IMR-90 (cell line): ENCODE data around the gene DUS2. TPM values are rescaled to one million over a fixed set of nuclear protein-coding genes. Genes with fewer than 3 reads are reported as not detected.

Source experiments
- ATAC-seq: fragments of 200-7000 bp; cut with Tn5 transposase; 2 replicates; pipeline ENCODE4 v1.9.1; 2020; ENCODE audit warnings: low read depth, mild to moderate bottlenecking, moderate library complexity
- BruUV-seq: library from RNA; stranded (reverse); fragments of 400-500 nt; replicated peaks from 2 replicates; lab custom pipeline; 2021; lab: Mats Ljungman, UMichigan
- CTCF ChIA-PET: fragments of 300-600 bp; formaldehyde crosslinking; extraction: SDS; loops from one replicate; lab custom pipeline; 2021; ENCODE audit warnings: antibody characterized with exemption; lab: Yijun Ruan, JAX
- POLR2A ChIA-PET: fragments of 300-600 bp; sonication (Branson Sonifier 250); formaldehyde crosslinking; loops from one replicate; lab custom pipeline; 2022; ENCODE audit warnings: antibody characterized with exemption; ENCODE audit not compliant: unreplicated experiment; lab: Charles Lee
- DNase-seq: peaks from one replicate; pipeline ENCODE4 v3.0.0; 2013
- H2AFZ ChIP-seq: replicated peaks from 2 replicates; pipeline ENCODE3; 2013; ENCODE audit warnings: low read length, mild to moderate bottlenecking; ENCODE audit not compliant: poor library complexity
- H2AK5ac ChIP-seq: 2 replicates; pipeline ENCODE4 v1.6.1; 2013; ENCODE audit warnings: low read depth, low read length, inconsistent platforms
- H2AK9ac ChIP-seq: replicated peaks from 2 replicates; pipeline ENCODE3; 2013; ENCODE audit warnings: mild to moderate bottlenecking, low read depth, low read length, moderate library complexity; ENCODE audit not compliant: poor library complexity
- H2BK120ac ChIP-seq: 2 replicates; pipeline ENCODE4 v1.6.1; 2013; ENCODE audit warnings: low read depth, low read length, inconsistent platforms
- H2BK15ac ChIP-seq: 3 replicates; pipeline ENCODE4 v1.6.1; 2013; ENCODE audit warnings: low read depth, low read length, inconsistent platforms
- H2BK20ac ChIP-seq: 2 replicates; pipeline ENCODE4 v1.6.1; 2013; ENCODE audit warnings: low read depth, mild to moderate bottlenecking, inconsistent platforms, low read length, moderate library complexity
- H2BK5ac ChIP-seq: 2 replicates; pipeline ENCODE4 v1.6.1; 2013; ENCODE audit warnings: mild to moderate bottlenecking, low read depth, low read length, inconsistent platforms; ENCODE audit not compliant: poor library complexity, severe bottlenecking
- H3K14ac ChIP-seq: replicated peaks from 2 replicates; pipeline ENCODE4 v1.6.1; 2013; ENCODE audit warnings: low read depth, low read length, inconsistent platforms
- H3K18ac ChIP-seq: 2 replicates; pipeline ENCODE4 v1.6.1; 2013; ENCODE audit warnings: low read depth, low read length, control low read depth
- H3K23ac ChIP-seq: 2 replicates; pipeline ENCODE4 v1.6.1; 2013; ENCODE audit warnings: low read depth, low read length, inconsistent platforms
- H3K27ac ChIP-seq: 2 replicates; pipeline ENCODE4 v1.5.1; 2013; ENCODE audit warnings: mild to moderate bottlenecking, control low read depth, low read length; ENCODE audit not compliant: insufficient read depth
- H3K27me3 ChIP-seq: 2 replicates; pipeline ENCODE4 v1.6.1; 2013; ENCODE audit warnings: low read length; ENCODE audit not compliant: control insufficient read depth, insufficient read depth
- H3K36me3 ChIP-seq: 2 replicates; pipeline ENCODE4 v1.6.1; 2013; ENCODE audit warnings: low read length, mixed read lengths; ENCODE audit not compliant: control insufficient read depth, insufficient read depth
- H3K4ac ChIP-seq: 2 replicates; pipeline ENCODE4 v1.6.1; 2013; ENCODE audit warnings: low read depth, low read length, inconsistent platforms
- H3K4me1 ChIP-seq: 2 replicates; pipeline ENCODE4 v1.6.1; 2013; ENCODE audit warnings: low read length, mixed read lengths; ENCODE audit not compliant: control insufficient read depth, insufficient read depth
- H3K4me2 ChIP-seq: 2 replicates; pipeline ENCODE4 v1.6.1; 2013; ENCODE audit warnings: low read depth, mild to moderate bottlenecking, control low read depth, low read length, moderate library complexity
- H3K4me3 ChIP-seq: 2 replicates; pipeline ENCODE4 v1.5.1; 2013; ENCODE audit warnings: low read depth, mild to moderate bottlenecking, control low read depth, low read length, moderate library complexity; ENCODE audit not compliant: insufficient read depth
- H3K56ac ChIP-seq: 2 replicates; pipeline ENCODE4 v1.6.1; 2013; ENCODE audit warnings: low read length, inconsistent platforms; ENCODE audit not compliant: insufficient read depth; ENCODE audit errors: extremely low read depth
- H3K79me1 ChIP-seq, 2 experiments: 2 replicates each; pipeline ENCODE4 v1.6.1; 2013; ENCODE audit warnings: low read length in 2 of 2, inconsistent platforms in 1 of 2, low read depth in 1 of 2
- H3K9ac ChIP-seq: 2 replicates; pipeline ENCODE4 v1.6.1; 2013; ENCODE audit warnings: low read depth, low read length, control low read depth
- H3K9me1 ChIP-seq: 2 replicates; pipeline ENCODE4 v1.6.1; 2013; ENCODE audit warnings: low read length, inconsistent platforms; ENCODE audit not compliant: insufficient read depth
- H3K9me3 ChIP-seq: 2 replicates; pipeline ENCODE4 v1.6.1; 2013; ENCODE audit warnings: low read length; ENCODE audit not compliant: control insufficient read depth, insufficient read depth
- H4K20me1 ChIP-seq: 2 replicates; pipeline ENCODE4 v1.6.1; 2013; ENCODE audit warnings: low read length, inconsistent platforms; ENCODE audit not compliant: insufficient read depth
- H4K5ac ChIP-seq: 2 replicates; pipeline ENCODE4 v1.6.1; 2013; ENCODE audit warnings: mild to moderate bottlenecking, low read depth, low read length, control low read depth
- H4K8ac ChIP-seq, 2 experiments: 2 replicates each; pipeline ENCODE4 v1.6.1; 2013; ENCODE audit warnings: low read depth in 2 of 2, low read length in 2 of 2, control low read depth in 1 of 2, inconsistent platforms in 1 of 2
- H4K91ac ChIP-seq: 2 replicates; pipeline ENCODE4 v1.6.1; 2013; ENCODE audit warnings: low read depth, low read length, inconsistent platforms; ENCODE audit not compliant: insufficient read depth
- CHD1 ChIP-seq: IDR thresholded peaks from 2 replicates; pipeline ENCODE4 v1.6.1; 2012; ENCODE audit warnings: low read depth, low read length, improper control_type of control experiment
- MAZ ChIP-seq: IDR thresholded peaks from 2 replicates; pipeline ENCODE4 v1.6.1; 2012; ENCODE audit warnings: low read depth, mild to moderate bottlenecking, low read length, improper control_type of control experiment, moderate library complexity, borderline replicate concordance
- NFE2L2 ChIP-seq: fragments of 150-350 bp; IDR thresholded peaks from 2 replicates; pipeline ENCODE4 v1.6.1; 2016; ENCODE audit warnings: low read depth, mild to moderate bottlenecking, low read length
- POLR2A ChIP-seq: IDR thresholded peaks from 2 replicates; pipeline ENCODE4 v1.6.1; 2012; ENCODE audit warnings: mild to moderate bottlenecking, low read depth, low read length
- USF2 ChIP-seq: fragments of 150-350 bp; IDR thresholded peaks from 2 replicates; pipeline ENCODE4 v1.6.1; 2017; ENCODE audit warnings: mild to moderate bottlenecking, antibody characterized with exemption, low read length, low read depth
- WGBS, 2 experiments: methylation state at CpG; one replicate each; pipeline versions ENCODE4 v1.1.5 to v1.1.7; 2013; ENCODE audit warnings: missing lambda C conversion rate in 2 of 2; ENCODE audit not compliant: insufficient read length in 1 of 2; ENCODE audit errors: extremely low coverage in 2 of 2; 5-methylcytosine and 5-hydroxymethylcytosine counted together
- dilution Hi-C: fragments of 300-500 bp; cut with HindIII; formaldehyde crosslinking; loops from one replicate; pipeline ENCODE4 v1.14.3; 2018; ENCODE audit warnings: low sequenced_read_pairs; ENCODE audit not compliant: unreplicated experiment
- in situ Hi-C: fragments of 300-500 bp; cut with MboI; formaldehyde crosslinking; loops from 3 replicates; pipeline ENCODE4 v1.14.3; 2019; ENCODE audit warnings: low sequenced_read_pairs, inconsistent platforms, mixed read lengths
- intact Hi-C: fragments of 100-400 bp; cut with micrococcal nuclease; formaldehyde crosslinking; loops from 2 replicates; pipeline ENCODE4 v1.10.0; 2022
- polyA plus RNA-seq, 3 experiments: library from polyadenylated mRNA; depleted of rRNA; stranded (reverse); fragments of >200 nt; gene quantifications; 2 replicates each; pipeline ENCODE4 v1.2.3, GENCODE V29; 2012; ENCODE audit warnings: low replicate concordance in 1 of 3
- total RNA-seq: library from RNA; depleted of rRNA; stranded (reverse); fragments of >200 nt; gene quantifications from 2 replicates; pipeline ENCODE4 v1.2.3, GENCODE V29; 2012

Gene DUS2
- total and polyA plus RNA-seq, 2 of the 4 experiments (the other 2 are of a cell fraction) = 15.8 to 30.5 TPM

GRCh38 chr16:68084504-68085258, 61.6 kb downstream of the DUS2 start:
- peaks cover 6 to 35% of the 10 kb centered on the region in 2 experiments; a peak in 2 of 4 replicates for H3K79me1 ChIP-seq
- dilution Hi-C loops (no loop called here), intact Hi-C loops (loop anchor here (1.0 to 10.0 kb wide), 2 partner anchors 145 to 240 kb away; no protein-coding TSS in a partner anchor), in situ Hi-C loops (no loop called here)
- peak overlapping the region; percentile 97 for H4K91ac ChIP-seq
- H3K4ac ChIP-seq = peak overlapping the region; percentile 100
- POLR2A ChIA-PET = interaction anchor here (0.6 to 0.7 kb wide), 5 partner anchors 37 to 487 kb away, joined by 3 to 5 read pairs (median 3); no protein-coding TSS in a partner anchor
- no TSS peak for BruUV-seq
- H3K27me3 ChIP-seq = no peaks in the 10 kb centered on the region
- peak overlapping the region; percentile 90 for H3K9ac ChIP-seq
- ATAC-seq = peak; percentile 66
- peak overlapping the region; percentile 91 for H2BK120ac ChIP-seq
- H2BK20ac ChIP-seq = peak overlapping the region; percentile 57; the same call in 1 of the 2 replicates
- H2AK9ac ChIP-seq = peak overlapping the region; percentile 95
- no peaks in the 10 kb centered on the region for H3K36me3 ChIP-seq
- peaks cover 8% of the 10 kb centered on the region; the same call in 1 of the 2 replicates for H4K20me1 ChIP-seq
- peak; percentile 61 for DNase-seq
- peak overlapping the region; percentile 99 to 100 for H4K8ac ChIP-seq
- H3K27ac ChIP-seq = peak overlapping the region; percentile 95
- peak overlapping the region; percentile 83 for H3K56ac ChIP-seq
- H3K9me1 ChIP-seq = peaks cover 20% of the 10 kb centered on the region
- peak overlapping the region; percentile 98 for H3K23ac ChIP-seq
- peak overlapping the region; percentile 67 for H2AK5ac ChIP-seq
- CTCF ChIA-PET = interaction anchor here (1.1 to 2.6 kb wide), 2 partner anchors 11 to 19 kb away, joined by 3 to 10 read pairs; no protein-coding TSS in a partner anchor
- H4K5ac ChIP-seq = peak overlapping the region; percentile 100
- H3K4me3 ChIP-seq = peak overlapping the region; percentile 59
- no peaks in the 10 kb centered on the region for H3K9me3 ChIP-seq
- H3K4me1 ChIP-seq = peaks cover 18% of the 10 kb centered on the region
- peak overlapping the region; percentile 94 for H2BK5ac ChIP-seq
- H2AFZ ChIP-seq = peak overlapping the region; percentile 93
- H3K4me2 ChIP-seq = peak overlapping the region; percentile 98
- H3K18ac ChIP-seq = peak overlapping the region; percentile 96
- 0% methylated on average over 2 of the region's 45 CpGs; no CpG with 5 or more reads in 1 of the 2 experiments for WGBS, 2 experiments
- H3K14ac ChIP-seq = peak overlapping the region; percentile 99
- TF ChIP-seq CHD1 (no peak), POLR2A (peak; percentile 16; the same call in 1 of the 2 replicates), NFE2L2 (no peak), MAZ (peak; percentile 23; the same call in 1 of the 2 replicates), USF2 (peak; percentile 83)
- H2BK15ac ChIP-seq = peak overlapping the region; percentile 92; the same call in 2 of the 3 replicates
